ENCODE results near the gene ATF7. TPM values are rescaled to one million over a fixed set of nuclear protein-coding genes. Genes with fewer than 3 reads are reported as not detected.

The ATF7 gene
- total RNA-seq, 1 experiment from 2014 or later: 26.9 TPM

DNA sequence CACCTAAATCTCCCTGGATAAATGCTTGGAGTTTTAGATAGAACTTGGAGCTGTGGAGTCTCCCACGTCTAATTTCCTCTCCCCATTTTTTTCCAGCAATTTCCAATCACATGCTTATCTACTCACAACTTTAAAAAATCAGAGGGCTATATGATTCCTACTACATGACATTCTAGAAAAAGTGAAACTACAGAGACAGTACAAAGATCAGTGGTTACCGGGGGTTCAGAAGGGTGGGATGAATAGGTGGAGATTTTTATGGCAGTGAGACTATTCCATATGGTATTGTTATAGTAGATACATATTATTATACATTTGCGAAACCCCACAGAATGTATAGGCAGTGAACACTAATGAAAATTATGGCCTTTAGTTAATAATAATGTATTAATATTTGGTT, 35.5 kb downstream of the ATF7 start:
- intact Hi-C loops (cut with micrococcal nuclease; ENCODE audit: unreplicated experiment): no loop called here
- Histone ChIP-seq H3K36me3 (ENCODE audit: control insufficient read depth, insufficient read depth, low read length) (no peaks in the 10 kb centered on the region), H3K9me3 (no peaks in the 10 kb centered on the region), H3K4me1 (0 out of 2 replicates have a peak, but pooled peaks cover 10% of the 10 kb centered on the region), H3K27me3 (replicated peaks; ENCODE audit: control insufficient read depth, insufficient read depth, low read length) (no peaks in the 10 kb centered on the region), H3K4me3 (ENCODE audit: low read depth, low read length) (no peak overlapping the region)
- DNase-seq: no peak
- no TSS peak for BruUV-seq (replicated peaks)
- no peak overlapping the region for H3K4me3 Mint-ChIP-seq (ENCODE audit: unreplicated experiment)
- ChIA-PET POLR2A (no interaction called here), CTCF (no interaction called here)
- H3K36me3 Mint-ChIP-seq (ENCODE audit: insufficient read depth, unreplicated experiment): no peaks in the 10 kb centered on the region
- no peaks in the 10 kb centered on the region for H3K4me1 Mint-ChIP-seq (ENCODE audit: low read depth, unreplicated experiment)
- H3K27ac Mint-ChIP-seq (ENCODE audit: unreplicated experiment): no peak overlapping the region
- TF ChIP-seq, protein P1, sequence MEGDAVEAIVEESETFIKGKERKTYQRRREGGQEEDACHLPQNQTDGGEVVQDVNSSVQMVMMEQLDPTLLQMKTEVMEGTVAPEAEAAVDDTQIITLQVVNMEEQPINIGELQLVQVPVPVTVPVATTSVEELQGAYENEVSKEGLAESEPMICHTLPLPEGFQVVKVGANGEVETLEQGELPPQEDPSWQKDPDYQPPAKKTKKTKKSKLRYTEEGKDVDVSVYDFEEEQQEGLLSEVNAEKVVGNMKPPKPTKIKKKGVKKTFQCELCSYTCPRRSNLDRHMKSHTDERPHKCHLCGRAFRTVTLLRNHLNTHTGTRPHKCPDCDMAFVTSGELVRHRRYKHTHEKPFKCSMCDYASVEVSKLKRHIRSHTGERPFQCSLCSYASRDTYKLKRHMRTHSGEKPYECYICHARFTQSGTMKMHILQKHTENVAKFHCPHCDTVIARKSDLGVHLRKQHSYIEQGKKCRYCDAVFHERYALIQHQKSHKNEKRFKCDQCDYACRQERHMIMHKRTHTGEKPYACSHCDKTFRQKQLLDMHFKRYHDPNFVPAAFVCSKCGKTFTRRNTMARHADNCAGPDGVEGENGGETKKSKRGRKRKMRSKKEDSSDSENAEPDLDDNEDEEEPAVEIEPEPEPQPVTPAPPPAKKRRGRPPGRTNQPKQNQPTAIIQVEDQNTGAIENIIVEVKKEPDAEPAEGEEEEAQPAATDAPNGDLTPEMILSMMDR (IDR thresholded peaks at IDR 0.05; ENCODE audit: insufficient read depth in 1 of 2, low read depth in 1 of 2, low read length in 1 of 2, severe bottlenecking in 1 of 2, unreplicated experiment in 1 of 2): no peak
- no peaks in the 10 kb centered on the region for H3K9me3 Mint-ChIP-seq (ENCODE audit: unreplicated experiment)
- H3K27me3 Mint-ChIP-seq (ENCODE audit: insufficient read depth, unreplicated experiment): no peaks in the 10 kb centered on the region

- no peaks in the 10 kb centered on the region for H3K36me3 Mint-ChIP-seq (ENCODE audit: insufficient read depth, unreplicated experiment)
- H3K4me1 Mint-ChIP-seq (ENCODE audit: low read depth, unreplicated experiment): no peaks in the 10 kb centered on the region
- H3K27ac Mint-ChIP-seq (ENCODE audit: unreplicated experiment): no peak overlapping the region
- TF ChIP-seq, protein P1 (IDR thresholded peaks at IDR 0.05; ENCODE audit: insufficient read depth in 1 of 2, low read depth in 1 of 2, low read length in 1 of 2, severe bottlenecking in 1 of 2, unreplicated experiment in 1 of 2): no peak
- H3K4me1 ChIP-seq: 0 out of 2 replicates have a peak, but pooled peaks cover 10% of the 10 kb centered on the region
- DNase-seq: no peak
- POLR2A ChIA-PET: no interaction called here
- no peaks in the 10 kb centered on the region for H3K27me3 Mint-ChIP-seq (ENCODE audit: insufficient read depth, unreplicated experiment)
- no peak overlapping the region for H3K4me3 Mint-ChIP-seq (ENCODE audit: unreplicated experiment)
- no peaks in the 10 kb centered on the region for H3K27me3 ChIP-seq (replicated peaks; ENCODE audit: control insufficient read depth, insufficient read depth, low read length)
- H3K9me3 Mint-ChIP-seq (ENCODE audit: unreplicated experiment): no peaks in the 10 kb centered on the region
- no peaks in the 10 kb centered on the region for H3K9me3 ChIP-seq
- BruUV-seq (replicated peaks): no TSS peak
- CTCF ChIA-PET: no interaction called here
- H3K4me3 ChIP-seq (ENCODE audit: low read depth, low read length): no peak overlapping the region
- intact Hi-C loops (cut with micrococcal nuclease; ENCODE audit: unreplicated experiment): no loop called here
- no peaks in the 10 kb centered on the region for H3K36me3 ChIP-seq (ENCODE audit: control insufficient read depth, insufficient read depth, low read length)
Measured at GRCh38 chr12:53589915-53590314, 36.3 kb downstream of the ATF7 start.

DNA sequence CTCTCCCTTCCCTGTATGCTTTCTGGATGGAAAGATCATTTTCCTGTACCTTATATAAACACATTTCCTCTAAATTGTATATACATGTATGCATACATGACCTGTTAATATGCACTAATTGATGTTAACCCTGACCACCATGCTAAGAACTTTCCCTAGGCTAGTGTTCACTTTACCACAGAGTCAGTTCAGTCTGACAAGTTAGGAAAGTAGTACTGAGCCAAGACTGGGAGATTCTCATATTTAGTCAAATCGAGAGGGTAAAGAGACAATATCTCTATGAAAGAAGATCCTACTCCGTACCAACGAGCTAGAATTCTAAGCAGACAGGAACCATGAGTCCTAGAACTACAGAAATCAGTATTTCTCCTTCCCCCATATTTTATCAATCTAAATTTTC, 36.8 kb downstream of the ATF7 start:
- Histone ChIP-seq H3K36me3 (ENCODE audit: control insufficient read depth, insufficient read depth, low read length) (no peaks in the 10 kb centered on the region), H3K4me3 (ENCODE audit: low read depth, low read length) (no peak overlapping the region), H3K9me3 (no peaks in the 10 kb centered on the region), H3K27me3 (replicated peaks; ENCODE audit: control insufficient read depth, insufficient read depth, low read length) (no peaks in the 10 kb centered on the region), H3K4me1 (0 out of 2 replicates have a peak, but pooled peaks cover 10% of the 10 kb centered on the region)
- BruUV-seq (replicated peaks): no TSS peak
- POLR2A ChIA-PET: no interaction called here
- intact Hi-C loops (cut with micrococcal nuclease; ENCODE audit: unreplicated experiment): no loop called here
- Mint-ChIP-seq H3K4me1 (ENCODE audit: low read depth, unreplicated experiment) (no peaks in the 10 kb centered on the region), H3K27ac (ENCODE audit: unreplicated experiment) (no peak overlapping the region), H3K27me3 (ENCODE audit: insufficient read depth, unreplicated experiment) (no peaks in the 10 kb centered on the region), H3K9me3 (ENCODE audit: unreplicated experiment) (no peaks in the 10 kb centered on the region), H3K4me3 (ENCODE audit: unreplicated experiment) (no peak overlapping the region), H3K36me3 (ENCODE audit: insufficient read depth, unreplicated experiment) (no peaks in the 10 kb centered on the region)
- CTCF ChIA-PET: no interaction called here
- DNase-seq: no peak
- TF ChIP-seq, protein P1 (IDR thresholded peaks at IDR 0.05; ENCODE audit: insufficient read depth in 1 of 2, low read depth in 1 of 2, low read length in 1 of 2, severe bottlenecking in 1 of 2, unreplicated experiment in 1 of 2): no peak
